Erythroblast (primary cell): ENCODE data around the gene POLE.

ENCODE experiments used
- GATA1 ChIP-seq: IDR thresholded peaks from 2 replicates; pipeline ENCODE4 v1.6.1; 2011; ENCODE audit warnings: low read depth, mild to moderate bottlenecking, control low read depth, low read length, moderate library complexity
- POLR2A ChIP-seq: IDR thresholded peaks from 2 replicates; pipeline ENCODE4 v1.6.1; 2011; ENCODE audit warnings: mild to moderate bottlenecking, low read length

- no peak for TF ChIP-seq POLR2A
- no peak for TF ChIP-seq GATA1
Measured at GRCh38 chr12:132614029-132614428, 73.1 kb downstream of the POLE start.
